Stimulated activated CD4-positive, alpha-beta T cell treated with anti-CD3 and anti-CD28 coated beads, Interleukin-2, amount 100 ng/mL, for 48 hours (primary cell): ENCODE data around the gene RIBC2.
"Not testable (repeated sequence)": the region's sequence is repeated elsewhere in the genome, so short reads cannot be mapped to it uniquely, and the experiment has no call there.

Source experiments
- DNase-seq, 2 donors: peaks; one replicate each; pipeline ENCODE4 v3.0.0-alpha.2; 2020

The RIBC2 gene

DNA sequence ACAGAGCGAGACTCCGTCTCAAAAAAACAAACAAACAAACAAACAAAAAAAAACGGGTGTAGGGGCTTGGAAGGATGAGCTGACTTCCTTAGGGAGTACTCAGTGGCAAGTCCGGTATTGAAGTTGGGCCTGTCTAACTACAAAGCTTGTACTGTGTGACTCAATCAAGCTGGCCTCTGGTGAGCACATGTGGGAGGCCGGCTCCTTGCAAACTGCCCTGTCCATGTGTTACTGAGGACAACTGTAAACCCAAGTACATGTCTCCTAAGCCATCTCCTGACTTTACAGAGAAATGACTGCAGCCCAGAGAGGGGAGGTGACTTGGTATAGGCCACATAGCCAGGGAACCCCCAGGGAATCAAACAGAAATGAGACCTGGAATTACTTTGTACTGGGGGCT, 11.6 kb downstream of the RIBC2 start:
- DNase-seq, result no peak

DNA sequence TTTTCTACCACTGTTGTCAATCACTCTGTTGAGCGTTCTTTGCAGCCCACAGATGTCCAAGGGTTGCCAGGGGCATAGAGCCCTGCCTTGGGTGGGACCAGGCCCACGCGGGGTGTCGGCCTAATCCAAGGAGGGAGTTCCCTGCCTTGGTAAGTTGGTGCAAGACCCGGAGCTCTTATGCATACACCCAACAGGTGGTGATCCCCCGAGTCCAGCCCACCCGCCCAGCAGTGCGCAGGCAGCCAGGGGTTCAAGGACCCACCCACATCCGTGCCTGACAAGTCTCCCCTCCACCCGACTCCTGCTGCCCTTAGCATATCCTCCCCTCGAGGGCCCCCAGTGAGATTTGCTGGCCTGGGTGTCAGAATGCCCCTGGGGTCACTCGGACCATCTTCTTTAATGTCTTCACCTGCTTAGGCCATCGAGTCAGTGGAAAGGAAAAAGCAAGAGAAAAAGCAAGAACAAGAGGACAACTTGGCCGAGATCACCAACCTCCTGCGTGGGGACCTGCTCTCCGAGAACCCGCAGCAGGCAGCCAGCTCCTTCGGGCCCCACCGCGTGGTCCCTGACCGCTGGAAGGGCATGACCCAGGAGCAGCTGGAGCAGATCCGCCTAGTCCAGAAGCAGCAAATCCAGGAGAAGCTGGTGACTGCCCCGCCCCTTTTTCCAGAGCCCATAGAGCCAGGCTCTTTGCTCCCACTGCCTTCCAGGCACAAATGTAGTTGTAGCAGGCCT, 12.2 kb downstream of the RIBC2 start:
- no peak for DNase-seq

DNA sequence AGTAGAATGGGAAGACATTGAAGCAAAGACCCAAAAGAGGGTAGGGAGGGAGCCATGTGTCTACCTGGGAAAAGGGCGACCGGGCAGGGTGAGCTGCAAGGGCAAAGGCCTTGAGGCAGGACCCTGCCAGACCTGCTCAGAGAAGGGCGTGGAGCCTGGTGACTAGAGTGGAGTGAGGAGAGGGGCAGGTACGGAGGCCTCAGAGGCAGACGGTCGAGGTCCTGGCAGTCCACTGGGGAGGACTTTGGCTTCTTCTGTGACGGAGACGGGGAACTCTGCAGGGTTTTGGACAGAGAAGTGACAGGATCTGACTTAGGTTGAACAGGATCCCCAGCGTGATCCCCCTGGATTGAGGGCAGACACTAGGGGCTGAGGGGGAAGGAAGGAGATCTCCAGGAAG, 12.9 kb downstream of the RIBC2 start:
- no peak for DNase-seq

- no peak for DNase-seq
These were observed 13.6 kb downstream of the RIBC2 start for GRCh38 chr22:45427114-45427513.

DNA sequence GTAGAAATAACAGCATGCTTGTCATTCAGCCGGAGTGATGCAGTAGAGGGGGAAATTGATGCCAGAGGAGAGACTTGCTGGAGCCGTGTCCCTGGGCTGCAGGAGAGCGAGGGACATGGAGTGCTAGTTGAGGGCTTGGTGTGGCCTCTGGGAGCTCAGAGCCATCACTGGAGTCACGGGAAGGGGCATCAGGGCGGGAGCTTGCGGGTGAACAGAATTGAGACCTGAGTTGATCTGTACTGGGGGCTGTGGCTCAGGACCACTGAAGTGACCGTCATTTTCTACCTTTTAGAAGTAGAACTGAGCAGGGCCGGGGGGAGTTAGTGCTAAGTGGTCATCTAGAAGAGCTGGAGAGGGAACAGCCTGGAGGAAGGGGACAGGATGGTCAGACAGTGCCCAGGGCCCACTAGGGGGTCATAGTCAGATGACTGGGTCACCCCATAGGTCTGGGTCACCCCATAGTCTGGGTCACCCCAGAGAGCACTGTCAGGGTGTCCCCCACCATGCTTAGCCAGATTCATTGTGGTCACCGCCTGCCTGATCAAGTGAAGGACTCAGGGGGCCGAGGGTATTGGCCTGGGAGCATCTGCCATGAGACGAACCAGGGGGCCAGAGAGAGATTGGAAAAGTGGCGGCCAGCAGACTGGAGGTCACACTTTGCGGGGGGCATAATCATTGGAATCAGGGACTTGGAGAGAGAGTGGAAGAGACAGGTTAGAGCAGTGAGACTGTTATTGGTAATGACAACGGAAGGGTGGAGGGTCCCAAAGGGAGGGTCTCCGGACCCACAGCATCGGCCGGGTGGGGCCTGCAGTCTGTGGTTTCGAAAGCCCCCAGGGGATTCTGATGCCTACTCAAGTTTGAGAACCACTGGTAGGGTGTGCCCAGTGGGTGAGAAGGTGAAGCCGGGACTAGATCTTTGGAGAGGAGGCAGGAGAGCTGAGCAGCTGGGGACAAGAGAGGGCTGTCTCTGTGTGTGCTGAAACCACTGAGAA, 15.2 kb downstream of the RIBC2 start:
- DNase-seq, result no peak

- DNase-seq, result no peak
These were observed 15.9 kb downstream of the RIBC2 start for GRCh38 chr22:45429424-45429823.

DNA sequence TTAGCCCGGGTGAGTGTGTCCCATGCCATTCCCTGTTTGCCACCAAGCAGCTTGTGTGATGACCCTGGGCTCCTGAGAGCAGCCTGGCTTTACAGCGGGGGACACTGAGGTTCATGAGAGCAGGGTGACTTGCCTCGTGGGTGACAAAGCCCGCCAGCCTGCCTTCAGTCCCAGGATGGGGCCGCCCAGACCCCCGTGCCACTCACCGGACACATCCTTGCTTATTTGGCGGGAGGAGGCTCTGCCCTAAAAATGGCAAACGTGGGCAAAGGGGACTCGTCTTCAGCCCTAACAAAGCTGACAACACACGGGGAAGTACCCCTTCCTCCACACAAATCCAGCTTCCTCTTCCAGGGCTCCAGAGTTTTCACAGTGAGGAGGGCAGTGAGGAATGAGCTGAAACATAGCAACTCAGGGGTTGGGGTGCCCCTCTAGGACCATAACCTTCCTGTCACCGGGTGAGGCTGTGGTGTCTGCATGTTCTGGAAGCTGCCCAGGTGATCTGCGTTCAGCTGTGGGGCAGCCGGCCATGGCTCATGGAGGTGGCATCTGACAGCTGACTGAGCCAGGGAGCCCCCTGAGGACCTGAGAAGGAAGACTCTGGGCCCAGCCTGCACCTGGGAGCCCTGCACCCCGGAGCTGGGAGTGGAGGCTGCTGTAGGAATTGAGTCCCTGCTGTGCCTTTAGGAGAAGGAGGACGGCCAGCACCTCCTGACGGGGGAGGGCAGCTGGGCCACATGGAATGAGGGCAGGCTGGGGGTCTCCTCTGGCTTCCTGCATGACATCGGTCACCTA, 16.7 kb downstream of the RIBC2 start:
- no peak for DNase-seq

- DNase-seq, result no peak
These were observed 17.4 kb downstream of the RIBC2 start for GRCh38 chr22:45430871-45431270.

DNA sequence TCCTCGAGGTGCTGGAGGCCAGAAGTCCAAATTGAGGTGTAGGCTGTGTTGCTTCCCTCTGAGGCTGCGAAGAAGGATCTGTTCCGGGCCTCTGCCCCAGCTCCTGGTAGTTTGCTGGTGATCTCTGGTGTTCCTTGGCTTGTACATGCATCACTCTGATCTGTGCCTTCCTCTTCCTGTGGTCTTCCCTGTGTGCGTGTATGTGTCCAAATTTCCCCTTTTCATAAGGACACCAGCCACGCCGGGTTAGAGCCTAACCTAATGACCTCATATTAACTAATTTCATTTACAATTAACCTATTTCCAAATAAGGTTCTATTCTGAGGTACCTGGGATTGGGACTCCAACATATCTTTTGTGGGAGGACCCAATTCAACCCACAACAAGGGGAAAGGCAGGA, 21.5 kb downstream of the RIBC2 start:
- no peak for DNase-seq

DNA sequence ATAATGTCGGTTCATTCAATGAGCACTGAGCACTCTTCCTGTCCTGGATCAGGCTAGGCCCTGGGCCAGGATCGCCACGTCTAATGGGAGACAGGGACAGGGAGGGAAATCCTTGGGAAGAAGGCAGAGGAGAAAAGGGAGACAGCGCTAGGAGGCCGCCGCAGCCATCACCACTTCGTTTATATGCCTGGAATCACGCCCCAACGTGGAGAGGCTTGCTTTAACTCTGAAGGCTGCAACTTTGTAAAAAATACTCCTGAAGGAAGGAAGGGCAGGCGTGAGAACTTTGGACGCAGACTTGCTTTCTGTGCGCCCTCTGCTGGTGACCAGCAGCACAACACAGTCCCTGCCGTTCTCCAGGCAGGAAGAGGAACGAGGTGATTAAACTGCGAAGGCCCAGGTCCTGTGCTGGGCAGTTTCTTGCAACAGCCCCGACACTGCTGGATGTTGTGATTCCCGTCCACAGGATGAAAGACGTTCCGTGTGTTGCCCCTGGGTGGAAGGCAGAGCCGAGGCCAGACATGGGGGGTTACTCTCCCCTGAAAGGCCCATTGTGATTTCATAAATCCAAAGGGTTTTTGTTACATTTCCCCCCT, 22.1 kb downstream of the RIBC2 start:
- peak; percentile 75 to 78 for DNase-seq

DNA sequence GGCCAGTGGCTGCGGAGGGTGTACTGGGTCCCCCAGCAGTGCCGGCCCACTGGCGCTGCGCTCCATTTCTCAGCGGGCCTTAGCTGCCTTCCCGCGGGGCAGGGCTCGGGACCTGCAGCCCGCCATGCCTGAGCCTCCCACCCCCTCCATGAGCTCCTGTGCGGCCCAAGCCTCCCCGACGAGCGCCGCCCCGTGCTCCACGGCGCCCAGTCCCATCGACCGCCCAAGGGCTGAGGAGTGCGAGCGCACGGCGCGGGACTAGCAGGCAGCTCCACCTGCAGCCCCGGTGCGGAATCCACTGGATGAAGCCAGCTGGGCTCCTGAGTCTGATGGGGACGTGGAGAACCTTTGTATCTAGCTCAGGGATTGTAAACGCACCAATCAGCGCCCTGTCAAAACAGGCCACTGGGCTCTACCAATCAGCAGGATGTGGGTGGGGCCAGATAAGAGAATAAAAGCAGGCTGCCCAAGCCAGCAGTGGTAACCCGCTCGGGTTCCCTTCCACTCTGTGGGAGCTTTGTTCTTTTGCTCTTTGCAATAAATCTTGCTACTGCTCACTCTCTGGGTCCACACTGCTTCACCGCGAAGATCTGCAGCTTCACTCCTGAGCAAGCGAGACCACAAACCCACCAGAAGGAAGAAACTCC, 23.5 kb downstream of the RIBC2 start:
- DNase-seq, result peak in 1 of 2 donors; percentile 11

DNA sequence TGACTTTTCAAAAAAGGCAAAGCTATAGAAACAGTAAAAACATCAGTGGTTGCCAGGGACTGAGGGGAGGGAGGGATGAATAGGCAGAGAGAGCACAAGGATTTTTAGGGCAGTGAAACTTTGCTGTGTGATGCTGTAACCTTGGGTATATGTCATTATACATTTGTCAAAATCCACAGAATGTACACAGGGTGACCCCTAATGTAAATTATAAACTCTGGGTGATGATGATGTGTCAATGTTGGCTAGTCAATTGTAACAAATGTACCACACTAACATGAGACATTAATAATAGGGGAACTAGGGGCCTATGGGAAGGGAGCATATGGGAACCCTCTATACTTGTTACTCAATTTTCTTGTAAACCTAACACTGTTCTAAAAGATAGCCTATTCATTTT, 24.8 kb downstream of the RIBC2 start:
- no peak for DNase-seq

DNA sequence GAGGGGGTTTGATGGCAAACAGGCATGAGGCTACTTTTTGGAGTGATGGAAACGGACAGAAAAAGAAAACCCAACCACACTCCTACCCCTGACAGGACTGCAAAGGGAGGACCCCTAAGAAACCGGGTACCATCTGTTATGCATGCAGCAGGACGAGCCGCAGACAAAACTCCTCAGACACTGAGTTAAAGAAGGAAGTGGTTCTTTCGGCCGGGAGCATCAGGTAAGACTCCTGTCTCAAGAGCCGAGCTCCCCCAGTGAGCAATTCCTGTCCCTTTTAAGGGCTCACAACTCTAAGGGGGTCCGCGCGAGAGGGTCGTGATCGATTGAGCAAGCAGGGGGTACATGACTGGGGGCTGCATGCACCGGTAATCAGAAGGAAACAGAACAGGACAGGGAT, 27.2 kb downstream of the RIBC2 start:
- not testable (repeated sequence) for DNase-seq

DNA sequence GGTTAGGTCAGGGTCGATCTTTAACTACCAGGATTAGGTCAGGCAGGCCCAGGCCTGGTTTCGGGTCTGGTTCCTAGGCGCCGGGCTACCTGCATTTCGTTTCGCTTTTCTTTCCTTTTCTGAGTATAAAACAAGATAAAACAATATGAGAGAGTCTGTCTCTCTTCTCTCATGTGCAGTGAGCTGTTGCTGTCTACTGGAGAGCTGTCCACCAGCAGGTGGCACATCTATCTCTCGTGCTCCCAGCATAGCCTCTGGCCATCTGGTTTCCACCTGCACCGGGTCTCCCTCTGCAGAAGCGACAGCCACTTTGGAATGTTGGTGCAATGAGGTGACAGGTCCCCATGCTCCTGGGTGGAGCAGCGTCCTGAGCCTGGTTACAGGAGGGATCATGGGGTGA, 27.6 kb downstream of the RIBC2 start:
- peak; percentile 7 to 18 for DNase-seq

DNA sequence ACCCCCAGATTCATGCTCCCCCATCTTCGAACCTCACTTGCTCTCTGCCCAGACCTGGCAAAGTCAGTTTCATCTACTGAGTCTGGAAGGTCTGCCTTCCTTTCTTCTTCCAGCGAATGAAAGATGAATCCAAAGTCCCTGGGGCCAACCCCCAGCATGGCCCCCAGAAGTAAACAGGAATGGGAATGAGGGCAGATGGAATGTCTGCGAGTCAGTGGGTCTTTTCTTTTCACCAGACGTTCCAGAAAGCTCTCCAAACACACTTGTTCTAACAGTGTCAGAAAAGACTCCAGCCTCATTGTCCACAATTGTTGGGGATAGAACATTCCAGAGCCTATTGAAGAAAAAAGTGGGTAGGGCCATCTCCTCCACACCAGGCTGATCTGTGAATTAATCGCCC, 28.6 kb downstream of the RIBC2 start:
- no peak for DNase-seq

DNA sequence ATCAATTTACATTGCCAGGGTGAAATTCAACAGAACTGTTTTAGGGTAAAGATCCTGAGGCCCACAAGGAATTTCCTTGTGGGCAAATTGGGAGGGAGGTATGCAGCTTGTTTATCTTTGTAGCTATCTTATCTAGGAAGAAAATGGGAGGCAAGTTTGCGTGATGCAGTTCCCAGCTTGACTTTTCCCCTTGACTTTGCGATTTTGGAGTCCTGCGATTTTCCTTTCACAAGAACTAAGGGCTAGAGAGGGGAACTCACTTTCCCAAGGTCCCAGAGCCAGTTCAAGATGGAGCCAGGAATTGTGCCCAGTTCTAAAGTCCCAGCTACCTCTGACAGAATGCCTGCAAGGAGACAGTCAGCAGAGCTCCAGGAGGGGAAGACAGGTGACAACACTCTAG, 30.7 kb downstream of the RIBC2 start:
- no peak for DNase-seq

GRCh38 chr22:45445031-45445710, 31.7 kb downstream of the RIBC2 start:
- DNase-seq, result no peak

GRCh38 chr22:45446216-45446615, 32.7 kb downstream of the RIBC2 start:
- DNase-seq, result no peak

DNA sequence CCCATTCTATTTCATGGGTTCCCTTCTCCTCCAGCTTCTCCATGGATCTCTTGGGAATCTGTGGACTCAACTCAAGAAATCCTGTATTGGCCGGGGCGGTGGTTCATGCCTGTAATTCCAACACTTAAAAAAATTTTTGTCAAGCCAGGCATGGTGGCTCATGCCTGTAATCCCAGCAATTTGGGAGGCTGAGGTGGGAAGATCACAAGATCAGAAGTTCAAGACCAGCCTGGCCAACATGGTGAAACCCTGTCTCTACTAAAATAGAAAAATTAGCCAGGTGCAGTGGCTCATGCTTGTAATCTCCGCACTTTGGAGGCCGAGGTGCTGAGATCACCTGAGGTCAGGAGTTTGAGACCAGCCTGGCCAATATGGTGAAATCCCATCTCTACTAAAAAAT, 34.1 kb downstream of the RIBC2 start:
- DNase-seq, result not testable (repeated sequence)

DNA sequence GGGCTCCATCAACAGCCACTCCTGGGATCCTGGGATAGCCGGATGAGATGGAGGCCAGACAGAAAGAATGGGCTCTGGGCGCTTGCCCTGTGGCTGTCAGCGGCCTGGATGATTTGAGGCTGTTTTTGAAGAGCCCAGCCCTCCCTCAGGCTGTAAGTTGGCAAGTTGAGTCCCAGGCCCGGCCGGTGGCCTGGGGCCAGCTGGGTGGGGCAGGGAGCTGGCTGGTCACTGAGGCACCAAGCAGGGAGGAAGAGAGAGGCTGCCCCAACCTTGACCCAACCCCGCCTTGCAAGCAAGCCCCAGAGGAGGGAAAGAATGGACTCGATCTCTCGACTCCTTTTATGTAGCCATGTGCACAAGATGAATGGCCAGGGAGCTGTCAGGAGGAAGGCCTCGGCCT, 34.9 kb downstream of the RIBC2 start:
- DNase-seq, result no peak

DNA sequence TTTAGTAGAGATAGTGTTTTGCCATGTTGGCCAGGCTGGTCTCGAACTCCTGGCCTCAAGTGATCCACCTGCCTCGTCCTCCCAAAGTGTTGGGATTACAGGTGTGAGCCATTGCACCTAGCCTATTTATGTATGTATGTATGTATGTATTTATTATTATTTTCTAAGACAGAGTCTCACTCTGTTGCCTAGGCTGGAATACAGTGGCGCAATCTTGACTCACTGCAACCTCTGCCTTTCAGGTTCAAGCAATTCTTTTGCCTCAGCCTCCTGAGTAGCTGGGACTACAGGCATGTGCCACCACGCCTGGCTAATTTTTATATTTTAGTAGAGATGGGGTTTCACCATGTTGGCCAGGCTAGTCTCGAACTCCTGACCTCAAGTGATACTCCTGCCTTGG, 35.9 kb downstream of the RIBC2 start:
- DNase-seq, result not testable (repeated sequence)
